Kidney (tissue), 14 donors: ENCODE data around the gene CDK13. TPM values are rescaled to one million over a fixed set of nuclear protein-coding genes. Genes with fewer than 3 reads are reported as not detected.
"Not testable (repeated sequence)": the region's sequence is repeated elsewhere in the genome, so short reads cannot be mapped to it uniquely, and the experiment has no call there.

ENCODE experiments used
- DNase-seq, 5 donors: peaks; one replicate each; pipeline ENCODE4 v3.0.0-alpha.2; 2013 to 2020
- FAIRE-seq: peaks from 2 replicates; lab custom pipeline; 2012; peaks lifted over from hg19 to GRCh38; lab: Jason Lieb, UNC
- H3K27ac ChIP-seq, 2 donors: one replicate each; pipeline ENCODE4 v1.7.0; 2013; ENCODE audit warnings: low read depth in 2 of 2, low read length in 2 of 2, inconsistent platforms in 1 of 2
- H3K27me3 ChIP-seq: one replicate; pipeline ENCODE4 v1.7.1; 2013; ENCODE audit warnings: low read length, inconsistent platforms; ENCODE audit not compliant: control insufficient read depth, insufficient read depth
- H3K36me3 ChIP-seq, 3 donors: one replicate each; pipeline versions ENCODE4 v1.7.0 to v1.7.1; 2013; ENCODE audit warnings: low read length in 3 of 3, control low read depth in 1 of 3, inconsistent platforms in 1 of 3; ENCODE audit not compliant: insufficient read depth in 3 of 3, control insufficient read depth in 2 of 3
- H3K4me1 ChIP-seq, 3 donors: one replicate each; pipeline versions ENCODE4 v1.7.0 to v1.7.1; 2013; ENCODE audit warnings: low read length in 3 of 3, inconsistent platforms in 1 of 3, low read depth in 1 of 3; ENCODE audit not compliant: control insufficient read depth in 2 of 3, insufficient read depth in 2 of 3
- H3K4me3 ChIP-seq, 3 donors: one replicate each; pipeline versions ENCODE4 v1.7.0 to v1.8.1; 2013; ENCODE audit warnings: low read length in 3 of 3, control low read depth in 1 of 3, inconsistent platforms in 1 of 3
- H3K9ac ChIP-seq, 3 donors: one replicate each; pipeline versions ENCODE4 v1.7.0 to v1.7.1; 2013; ENCODE audit warnings: low read length in 3 of 3, control low read depth in 1 of 3, inconsistent platforms in 1 of 3
- H3K9me3 ChIP-seq, 3 donors: one replicate each; pipeline versions ENCODE4 v1.7.0 to v1.7.1; 2013; ENCODE audit warnings: low read length in 3 of 3, control low read depth in 1 of 3, inconsistent platforms in 1 of 3; ENCODE audit not compliant: control insufficient read depth in 2 of 3, insufficient read depth in 1 of 3
- CTCF ChIP-seq: IDR thresholded peaks from 3 replicates; pipeline ENCODE4 v1.5.1; 2012; ENCODE audit warnings: mild to moderate bottlenecking, moderate library complexity, borderline replicate concordance; ENCODE audit not compliant: insufficient read depth; ENCODE audit errors: extremely low read depth
- intact Hi-C: fragments of 100-400 bp; cut with DNase I; formaldehyde crosslinking; loops from one replicate; pipeline ENCODE4 v1.11.1; 2022
- polyA plus RNA-seq: library from polyadenylated mRNA; stranded (reverse); fragments of 350-450 nt; fragmentation: Illumina TruSeq; extraction: RNeasy Lipid Tissue Mini Kit (QIAGEN cat#74804); gene quantifications from one replicate; pipeline ENCODE4 v1.2.3, GENCODE V29; 2014; ENCODE audit warnings: low read depth, low replicate concordance; ENCODE audit not compliant: insufficient read depth
- total RNA-seq: library from RNA; stranded (reverse); fragmentation: NEBNext Ultra II Directional; extraction: Animal tissue kit (Norgen Biotek cat#: 25700); gene quantifications from one replicate; pipeline ENCODE4 v1.2.1, GENCODE V29; 2021
- donor health status: control.
- donor health status: control.
- donor health status: control.
- donor health status: control.
- donor health status: control.
- donor health status: DM: yes; HTN: yes; CAD: no.
- donor health status: Normal renal cell carcinoma (clear cell type).

Gene CDK13
- total and polyA plus RNA-seq, 2 donors from 2014 or later, result 15.5 to 50.9 TPM

- Histone ChIP-seq H3K4me3 (no peak overlapping the region), H3K27ac (no peak overlapping the region), H3K4me1 (no peaks in the 10 kb centered on the region), H3K36me3 (no peaks in the 10 kb centered on the region), H3K9me3 (no peaks in the 10 kb centered on the region), H3K9ac (no peak overlapping the region), H3K27me3 (no peaks in the 10 kb centered on the region)
- FAIRE-seq (no peak), DNase-seq (no peak)
- TF ChIP-seq CTCF, result no peak
- intact Hi-C loops, result no loop called here
Measured at GRCh38 chr7:40102897-40103296, 152.8 kb downstream of the CDK13 start.

GRCh38 chr7:40105879-40106473, 155.9 kb downstream of the CDK13 start:
- Histone ChIP-seq H3K4me1 (no peaks in the 10 kb centered on the region), H3K9me3 (no peaks in the 10 kb centered on the region), H3K27ac (no peak overlapping the region), H3K4me3 (no peak overlapping the region), H3K9ac (no peak overlapping the region), H3K27me3 (no peaks in the 10 kb centered on the region), H3K36me3 (no peaks in the 10 kb centered on the region)
- intact Hi-C loops, result no loop called here
- FAIRE-seq, result no peak
- no peak for DNase-seq
- TF ChIP-seq CTCF, result no peak

- H3K9ac ChIP-seq, result no peak overlapping the region
- no peaks in the 10 kb centered on the region for H3K4me1 ChIP-seq
- TF ChIP-seq CTCF, result no peak
- H3K27me3 ChIP-seq, result no peaks in the 10 kb centered on the region
- H3K36me3 ChIP-seq, result no peaks in the 10 kb centered on the region
- intact Hi-C loops, result no loop called here
- no peak for FAIRE-seq
- H3K4me3 ChIP-seq, result no peak overlapping the region
- no peaks in the 10 kb centered on the region for H3K9me3 ChIP-seq
- H3K27ac ChIP-seq, result no peak overlapping the region
- DNase-seq, result peak in 1 of 5 donors; percentile 25
Measured at GRCh38 chr7:40115936-40116335, 165.9 kb downstream of the CDK13 start.

- H3K27ac ChIP-seq, H3K36me3 ChIP-seq, FAIRE-seq, DNase-seq, H3K9ac ChIP-seq, H3K4me3 ChIP-seq, H3K4me1 ChIP-seq, H3K27me3 ChIP-seq, H3K9me3 ChIP-seq, intact Hi-C loops: not testable (repeated sequence)
Measured at GRCh38 chr7:40117199-40117598, 167.1 kb downstream of the CDK13 start.

GRCh38 chr7:40118201-40118600, 168.1 kb downstream of the CDK13 start:
- FAIRE-seq, H3K4me1 ChIP-seq, H3K4me3 ChIP-seq, intact Hi-C loops, H3K27ac ChIP-seq, H3K9me3 ChIP-seq, H3K27me3 ChIP-seq, H3K36me3 ChIP-seq, H3K9ac ChIP-seq, DNase-seq: not testable (repeated sequence)
